Effector CD8-positive, alpha-beta T cell (primary cell): ENCODE measurements around the gene UBA7.
"Not testable (repeated sequence)": the region's sequence is repeated elsewhere in the genome, so short reads cannot be mapped to it uniquely, and the experiment has no call there.

Source experiments
- DNase-seq: peaks from one replicate; lab custom pipeline; 2025; lab: John Stamatoyannopoulos, UW

Gene UBA7

DNA sequence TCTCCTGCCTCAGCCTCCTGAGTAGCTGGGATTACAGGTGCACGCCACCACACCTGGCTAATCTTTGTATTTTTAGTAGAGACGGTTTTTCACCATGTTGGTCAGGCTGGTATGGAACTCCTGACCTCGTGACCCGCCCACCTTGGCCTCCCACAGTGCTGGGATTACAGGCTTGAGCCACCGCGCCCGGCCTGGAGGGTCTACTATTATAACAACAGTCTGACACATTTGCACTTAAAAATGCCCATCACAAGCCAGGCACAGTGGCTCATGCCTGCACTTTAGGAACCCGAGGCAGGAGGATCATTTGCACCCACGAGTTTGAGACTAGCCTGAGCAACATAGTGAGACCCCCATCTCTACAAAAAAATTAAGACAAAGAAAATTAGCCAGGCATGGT is 31.5 kb downstream of the UBA7 start:
- DNase-seq, result not testable (repeated sequence)

DNA sequence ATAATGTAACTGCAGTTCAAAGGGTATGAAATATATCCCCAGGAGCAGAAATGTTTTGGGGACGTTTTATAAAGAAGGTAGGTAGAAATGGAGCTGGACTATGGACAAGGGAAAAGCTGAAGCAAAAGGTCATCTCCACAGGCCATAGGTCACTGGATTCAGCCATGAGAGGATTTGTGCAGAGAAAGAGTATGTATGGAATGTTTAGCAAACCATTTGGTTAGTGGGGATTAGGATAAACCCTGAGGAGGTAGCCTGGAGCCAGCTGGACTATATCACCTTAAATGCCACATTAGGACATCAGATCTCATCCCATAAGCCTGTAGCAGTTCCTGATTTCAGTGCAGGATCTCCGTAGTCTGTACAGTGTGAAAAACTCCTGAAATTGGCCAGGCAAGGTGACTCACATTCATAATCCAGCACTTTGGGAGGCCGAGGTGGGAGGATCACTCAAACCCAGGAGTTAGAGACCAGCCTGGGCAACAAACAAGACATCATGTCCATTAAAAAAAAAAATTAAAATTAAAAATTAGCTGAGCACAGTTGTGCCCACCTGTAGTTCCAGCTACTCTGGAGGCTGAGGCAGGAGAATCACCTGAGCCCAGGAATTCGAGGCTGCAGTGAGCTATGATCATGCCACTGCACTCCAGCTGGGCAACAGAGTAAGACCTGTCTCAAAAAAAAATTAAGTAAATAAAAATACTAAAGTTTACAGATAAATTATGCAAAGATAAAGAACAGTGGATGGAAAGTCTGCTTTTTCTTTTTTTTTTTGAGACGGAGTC is 32.1 kb downstream of the UBA7 start:
- DNase-seq, result no peak

DNA sequence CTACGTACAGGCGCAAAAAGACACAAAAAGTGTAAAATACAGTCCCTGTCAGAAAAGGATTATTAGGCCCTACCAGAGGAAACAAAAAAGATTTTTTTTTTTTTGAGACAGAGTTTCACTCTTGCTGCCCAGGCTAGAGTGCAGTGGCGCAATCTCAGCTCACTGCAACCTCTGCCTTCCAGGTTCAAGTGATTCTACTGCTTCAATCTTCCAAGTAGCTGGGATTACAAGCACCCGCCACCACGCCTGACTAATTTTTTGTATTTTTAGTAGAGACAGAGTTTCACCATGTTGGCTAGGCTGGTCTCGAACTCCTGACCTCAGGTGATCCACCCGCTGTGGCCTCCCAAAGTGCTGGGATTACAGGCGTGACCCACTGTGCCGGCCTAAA is 32.8 kb downstream of the UBA7 start:
- DNase-seq, result not testable (repeated sequence)

DNA sequence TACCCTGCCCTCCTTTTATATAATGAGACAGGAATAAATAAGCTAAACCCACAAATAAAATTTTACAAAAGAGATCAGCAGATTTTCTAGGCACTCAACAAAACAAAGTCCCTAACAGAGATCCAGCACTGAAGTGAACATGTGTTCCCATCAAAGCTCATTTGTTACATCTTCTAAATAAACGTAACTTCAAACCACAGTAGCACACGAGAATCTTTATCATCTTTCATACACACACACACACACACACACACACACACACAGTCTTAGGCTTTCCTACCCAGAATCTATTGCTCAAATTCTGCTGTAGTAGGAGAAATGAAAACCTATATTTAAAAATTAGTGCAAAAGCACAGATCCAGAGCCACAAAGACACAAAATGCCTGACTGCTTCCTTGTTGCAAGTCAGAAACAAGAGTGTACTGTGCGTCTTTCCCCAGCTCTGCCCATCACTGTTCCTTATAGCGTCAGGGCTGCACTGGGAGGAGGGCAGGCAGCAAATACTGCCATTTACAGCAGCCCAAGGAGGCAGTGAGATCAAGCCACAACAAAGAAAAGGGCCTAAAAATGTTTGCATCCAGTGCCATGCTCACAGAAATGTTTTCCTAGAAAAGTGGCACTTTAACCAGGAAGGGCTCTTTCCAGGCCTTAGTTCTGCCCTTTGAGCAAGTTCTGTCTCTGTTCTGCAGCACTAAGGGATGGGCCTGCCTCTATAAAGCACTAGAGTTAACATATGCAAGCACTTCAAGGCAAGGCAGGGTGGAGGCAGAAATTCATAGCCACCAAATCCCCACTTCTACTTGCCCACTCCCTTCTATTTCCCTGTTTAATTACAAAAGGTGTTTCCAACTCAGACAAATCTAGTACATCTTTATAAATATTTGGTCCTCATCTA is 33.4 kb downstream of the UBA7 start:
- DNase-seq, result no peak

DNA sequence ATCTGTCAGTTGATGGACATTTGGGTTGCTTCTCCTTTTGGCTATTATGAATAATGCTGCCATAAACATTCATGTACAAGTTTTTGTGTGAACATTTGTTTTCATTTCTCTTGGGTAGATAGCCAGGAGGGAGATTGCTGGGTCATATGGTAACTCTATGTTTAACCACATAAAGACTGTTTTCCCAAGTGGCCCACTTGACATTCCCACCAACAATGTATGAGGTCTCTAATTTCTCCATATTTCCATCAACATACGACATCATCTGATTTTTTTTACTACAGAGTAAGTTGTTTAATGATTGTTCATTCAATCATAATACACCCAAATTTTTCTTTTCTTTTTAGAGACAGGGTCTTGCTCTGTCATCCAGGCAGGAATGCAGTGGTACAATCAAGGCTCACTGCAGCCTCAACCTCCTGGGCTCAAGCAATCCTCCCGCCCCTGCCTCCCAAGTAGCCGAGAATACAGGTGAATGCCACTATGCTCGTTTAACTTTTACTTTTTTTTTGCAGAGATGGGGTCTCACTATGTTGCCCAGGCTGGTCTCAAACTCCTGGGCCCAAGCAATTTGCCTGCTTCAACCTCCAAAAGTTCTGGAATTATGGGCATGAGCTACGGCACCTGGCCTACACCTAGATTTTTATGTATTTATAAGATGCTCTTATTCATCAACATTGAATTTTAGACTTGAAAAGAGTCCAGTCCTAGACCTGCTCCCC is 34.2 kb downstream of the UBA7 start:
- no peak for DNase-seq

DNA sequence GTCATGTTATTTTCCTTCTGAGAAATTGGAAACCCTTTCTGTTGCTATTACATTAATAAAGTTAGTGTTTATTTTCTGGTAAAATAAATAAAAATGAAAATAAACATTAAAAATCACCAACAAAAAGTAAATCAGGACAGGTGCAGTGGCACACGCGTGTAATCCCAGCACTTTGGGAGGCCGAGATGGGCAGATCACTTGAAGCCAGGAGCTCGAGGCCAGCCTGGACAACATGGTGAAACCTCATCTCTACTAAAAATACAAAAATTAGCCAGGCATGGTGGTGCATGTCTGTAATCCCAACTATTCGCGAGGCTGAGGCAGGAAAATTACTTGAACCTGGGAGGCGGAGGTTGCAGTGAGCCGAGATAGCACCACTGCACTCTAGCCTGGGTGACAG is 37.7 kb downstream of the UBA7 start:
- DNase-seq, result not testable (repeated sequence)

DNA sequence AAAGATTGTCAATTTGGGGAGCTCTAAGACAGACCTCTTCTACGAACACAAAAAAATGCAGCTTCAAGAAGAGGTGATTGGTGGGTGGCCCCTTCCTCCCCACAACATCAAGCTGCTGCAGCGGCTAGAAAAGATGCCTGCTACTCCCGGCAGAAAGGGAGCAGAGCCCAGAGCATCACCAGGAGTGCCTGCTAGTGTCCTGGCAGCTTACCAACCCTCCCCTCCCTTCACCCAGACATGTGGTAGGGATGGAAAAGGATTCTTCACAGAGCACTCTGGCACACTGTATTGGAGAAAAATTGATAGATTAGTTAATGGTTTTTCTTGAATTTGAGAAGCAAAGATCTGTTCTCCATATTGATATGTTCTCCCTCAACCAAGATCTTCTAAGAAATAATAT is 38.2 kb downstream of the UBA7 start:
- no peak for DNase-seq

DNA sequence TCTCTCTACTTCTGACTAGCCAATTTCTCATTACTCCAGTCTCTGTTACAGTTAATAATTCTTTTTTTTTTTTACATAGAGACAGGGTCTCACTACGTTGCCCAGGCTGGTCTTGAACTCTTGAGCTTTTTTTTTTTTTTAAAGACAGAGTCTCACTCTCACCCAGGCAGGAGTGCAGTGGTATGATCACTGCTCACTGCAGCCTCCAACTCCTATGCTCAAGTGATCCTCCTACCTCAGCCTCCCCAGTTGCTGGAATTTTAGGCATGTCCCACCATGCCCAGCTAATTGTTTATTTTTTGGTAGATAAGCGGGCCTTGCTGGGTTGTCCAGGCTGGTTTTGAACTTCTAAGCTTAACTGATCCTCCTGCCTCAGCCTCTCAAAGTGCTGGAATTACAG is 41.0 kb downstream of the UBA7 start:
- DNase-seq, result no peak

DNA sequence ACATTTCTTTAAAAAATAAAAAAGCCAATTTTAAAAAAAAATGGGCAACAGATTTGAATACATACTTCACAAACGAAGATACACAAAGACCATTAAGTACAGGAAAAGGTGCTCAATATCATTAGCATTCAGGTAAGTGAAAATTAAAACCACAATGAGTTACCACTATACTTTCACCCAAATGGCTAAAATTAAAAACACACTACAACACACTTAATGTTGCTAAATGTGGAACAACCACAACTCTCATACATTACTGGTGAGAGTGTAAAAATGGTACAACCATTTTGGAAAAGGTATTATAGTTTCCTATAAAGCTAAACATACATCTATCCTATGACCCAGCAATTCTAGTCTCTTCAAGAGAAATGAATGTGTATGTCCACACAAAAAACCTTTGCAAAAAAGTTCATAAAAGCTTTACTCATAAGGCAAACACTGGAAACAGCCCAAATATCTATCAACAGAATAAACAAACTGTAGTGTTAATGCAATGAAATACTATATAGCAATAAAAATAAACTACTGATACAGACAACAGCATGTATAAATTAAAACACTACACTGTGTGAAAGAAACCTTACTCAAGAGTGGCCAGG is 42.3 kb downstream of the UBA7 start:
- no peak for DNase-seq

DNA sequence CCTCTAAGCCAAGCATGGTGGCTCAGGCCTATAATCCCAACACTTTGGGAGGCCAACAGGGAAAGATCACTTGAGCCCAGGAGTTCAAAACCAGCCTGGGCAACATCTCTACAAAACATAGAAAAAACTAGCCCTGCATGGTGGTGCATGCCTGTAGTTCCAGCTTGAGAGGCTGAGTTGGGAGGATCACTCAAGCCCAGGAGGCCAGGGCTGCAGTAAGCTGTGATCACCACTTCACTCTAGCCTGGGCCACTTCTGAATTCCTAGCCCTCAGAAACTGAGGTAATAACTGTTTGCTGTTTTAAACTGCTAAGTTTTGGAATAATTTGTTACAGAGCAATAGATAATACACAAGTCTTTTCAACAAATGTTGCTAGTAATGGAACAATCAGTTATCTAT is 43.8 kb downstream of the UBA7 start:
- DNase-seq, result no peak

DNA sequence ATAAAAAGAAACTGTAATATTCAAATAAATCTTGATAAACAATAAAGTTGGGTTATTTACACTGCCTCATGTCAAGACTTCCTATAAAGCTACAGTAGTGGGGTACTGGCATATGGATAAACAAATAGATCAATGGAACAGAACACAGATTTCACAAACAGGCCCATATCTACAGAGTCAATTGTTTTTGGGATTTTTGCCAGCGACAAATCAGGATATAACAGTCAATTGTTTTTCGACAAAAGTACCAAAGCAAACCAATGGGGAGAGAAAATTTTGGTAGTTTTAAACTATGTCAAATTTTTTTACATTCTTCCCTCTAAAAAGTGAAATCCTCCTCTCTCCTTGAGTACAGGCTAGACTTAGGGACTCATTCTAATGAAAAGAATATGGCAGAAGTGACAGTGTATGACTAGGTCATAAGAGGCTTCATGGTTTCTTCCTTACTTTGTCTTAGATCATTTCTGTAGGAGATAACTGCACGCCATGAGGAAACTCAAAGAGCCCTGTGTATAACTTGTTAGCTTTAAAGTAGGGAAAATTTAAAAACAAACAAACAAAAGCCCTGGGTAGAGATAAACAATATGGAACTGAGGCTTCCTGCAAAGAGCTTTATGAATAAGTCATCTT is 44.4 kb downstream of the UBA7 start:
- DNase-seq, result no peak

DNA sequence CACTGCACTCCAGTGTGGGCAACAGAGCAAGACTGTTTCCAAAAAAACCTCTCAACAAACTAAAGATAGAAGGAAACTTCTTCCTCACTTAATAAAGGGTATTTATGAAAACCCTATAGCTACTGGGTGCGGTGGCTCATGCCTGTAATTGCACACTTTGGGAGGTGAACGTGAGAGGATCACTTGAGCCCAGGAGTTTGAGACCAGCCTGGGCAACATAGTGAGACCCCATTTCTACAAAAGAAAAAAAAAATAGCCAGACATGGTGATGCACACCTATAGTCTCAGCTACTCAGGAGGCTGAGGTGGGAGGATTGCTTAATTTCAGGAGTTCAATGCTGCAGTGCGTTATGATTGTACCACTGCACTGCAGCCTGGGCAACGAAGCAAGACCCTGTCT is 49.8 kb downstream of the UBA7 start:
- DNase-seq, result no peak

DNA sequence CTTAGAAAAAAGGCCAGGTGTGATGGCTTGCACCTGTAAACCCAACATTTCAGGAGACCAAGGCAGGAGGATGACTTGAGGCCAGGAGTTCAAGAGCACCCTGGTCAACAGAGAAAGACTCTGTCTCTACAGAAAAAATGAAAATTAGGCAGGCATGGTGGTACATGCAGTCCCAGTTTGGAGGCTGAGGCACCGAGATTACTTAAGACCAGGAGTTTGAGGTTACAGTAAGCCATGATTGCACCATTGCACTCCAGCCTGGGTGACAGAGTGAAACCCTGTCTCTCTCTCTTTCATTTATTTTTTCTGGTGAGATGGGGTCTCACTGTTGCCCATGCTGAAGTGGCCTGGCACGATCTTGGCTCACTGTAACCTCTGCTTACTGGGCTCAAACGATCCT is 52.1 kb downstream of the UBA7 start:
- no peak for DNase-seq

DNA sequence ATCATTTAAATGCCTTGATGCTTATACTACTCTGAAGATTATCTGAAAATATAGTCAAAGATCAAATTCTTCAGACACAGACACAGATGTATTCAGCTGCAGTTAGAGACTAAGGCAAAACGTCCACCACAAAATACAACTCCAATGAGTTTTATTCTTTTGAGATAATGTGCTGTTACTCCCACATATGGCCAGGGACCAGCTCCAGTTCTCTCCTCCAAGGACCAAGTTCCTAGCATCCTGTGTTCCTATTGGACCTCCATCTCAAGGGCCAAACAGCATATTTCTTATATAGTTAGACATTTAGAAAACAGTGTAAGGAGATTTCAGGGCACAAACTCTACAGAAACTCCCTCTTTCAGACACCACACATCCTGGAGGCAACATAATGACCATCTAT is 54.5 kb downstream of the UBA7 start:
- no peak for DNase-seq

DNA sequence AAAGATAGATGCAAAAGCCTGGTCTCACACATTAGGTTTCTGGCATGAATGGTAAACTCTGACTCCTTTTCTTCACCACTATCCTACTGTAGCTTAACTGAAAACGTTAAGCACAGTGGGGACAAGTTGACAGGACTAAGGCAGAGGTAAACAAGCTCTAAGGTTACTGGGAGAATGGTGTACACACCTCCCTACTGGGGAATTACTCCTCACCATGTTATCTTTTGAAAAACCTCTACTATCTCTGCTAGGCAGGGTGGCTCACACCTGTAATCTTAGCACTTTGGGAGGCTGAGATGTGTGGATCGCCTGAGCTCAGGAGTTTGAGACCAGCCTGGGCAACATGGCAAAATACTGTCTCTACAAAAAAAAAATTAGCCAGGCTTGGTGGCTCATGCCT is 56.6 kb downstream of the UBA7 start:
- DNase-seq, result no peak

DNA sequence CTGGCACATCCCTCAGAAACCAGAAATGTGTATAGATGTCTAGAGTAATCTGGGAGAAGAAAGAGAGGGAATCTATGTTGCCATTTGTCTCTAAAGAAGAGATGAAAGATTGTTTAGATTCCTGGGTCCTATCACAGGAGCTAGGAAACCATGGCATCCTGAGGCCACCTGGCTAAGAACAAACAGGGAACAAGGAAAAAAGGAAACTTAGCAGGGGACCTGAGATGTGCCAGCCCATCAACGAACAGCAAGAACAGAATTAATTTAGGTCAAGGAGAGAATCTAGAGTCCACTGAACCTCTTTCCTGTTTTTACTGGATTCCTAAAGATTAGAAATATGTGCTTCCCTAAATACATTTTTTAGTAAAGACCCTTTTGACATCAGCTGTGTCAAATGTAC is 57.7 kb downstream of the UBA7 start:
- DNase-seq, result no peak
